Measurements from ENCODE around the gene MUC4.
"Not testable (repeated sequence)": the region's sequence is repeated elsewhere in the genome, so short reads cannot be mapped to it uniquely, and the experiment has no call there.

Gene MUC4

GRCh38 chr3:195788711-195789581, 22.8 kb downstream of the MUC4 start:
- no peak for DNase-seq (ENCODE audit: low spot score)

DNA sequence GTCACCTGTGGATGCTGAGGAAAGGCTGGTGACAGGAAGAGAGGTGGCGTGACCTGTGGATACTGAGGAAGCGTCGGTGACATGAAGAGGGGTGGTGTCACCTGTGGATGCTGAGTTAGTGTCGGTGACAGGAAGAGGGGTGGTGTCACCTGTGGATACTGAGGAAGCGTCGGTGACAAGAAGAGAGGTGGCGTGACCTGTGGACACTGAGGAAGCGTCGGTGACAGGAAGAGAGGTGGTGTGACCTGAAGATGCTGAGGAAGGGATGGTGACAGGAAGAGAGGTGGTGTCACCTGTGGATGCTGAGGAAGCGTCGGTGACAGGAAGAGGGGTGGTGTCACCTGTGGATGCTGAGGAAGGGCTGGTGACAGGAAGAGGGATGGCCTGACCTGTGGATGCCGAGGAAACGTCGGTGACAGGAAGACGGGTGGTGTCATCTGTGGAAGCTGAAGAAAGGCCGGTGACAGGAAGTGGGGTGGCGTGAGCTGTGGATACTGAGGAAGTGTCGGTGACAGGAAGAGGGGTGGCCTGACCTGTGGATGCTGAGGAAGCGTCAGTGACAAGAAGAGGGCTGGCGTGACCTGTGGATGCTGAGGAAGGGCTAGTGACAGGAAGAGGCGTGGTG, 25.8 kb downstream of the MUC4 start:
- not testable (repeated sequence) for DNase-seq (ENCODE audit: low spot score)

- DNase-seq (ENCODE audit: low spot score) = not testable (repeated sequence)
These were observed 27.7 kb downstream of the MUC4 start for GRCh38 chr3:195784031-195784430.

DNA sequence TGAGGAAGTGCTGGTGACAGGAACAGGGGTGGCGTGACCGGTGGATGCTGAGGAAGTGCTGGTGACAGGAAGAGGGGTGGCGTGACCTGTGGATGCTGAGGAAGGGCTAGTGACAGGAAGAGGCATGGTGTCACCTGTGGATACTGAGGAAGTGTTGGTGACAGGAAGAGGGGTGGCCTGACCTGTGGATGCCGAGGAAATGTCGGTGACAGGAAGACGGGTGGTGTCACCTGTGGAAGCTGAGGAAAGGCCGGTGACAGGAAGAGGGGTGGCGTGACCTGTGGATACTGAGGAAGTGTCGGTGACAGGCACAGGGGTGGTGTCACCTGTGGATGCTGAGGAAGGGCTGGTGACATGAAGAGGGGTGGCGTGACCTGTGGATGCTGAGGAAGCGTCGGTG, 30.5 kb downstream of the MUC4 start:
- DNase-seq (ENCODE audit: low spot score) = not testable (repeated sequence)

DNA sequence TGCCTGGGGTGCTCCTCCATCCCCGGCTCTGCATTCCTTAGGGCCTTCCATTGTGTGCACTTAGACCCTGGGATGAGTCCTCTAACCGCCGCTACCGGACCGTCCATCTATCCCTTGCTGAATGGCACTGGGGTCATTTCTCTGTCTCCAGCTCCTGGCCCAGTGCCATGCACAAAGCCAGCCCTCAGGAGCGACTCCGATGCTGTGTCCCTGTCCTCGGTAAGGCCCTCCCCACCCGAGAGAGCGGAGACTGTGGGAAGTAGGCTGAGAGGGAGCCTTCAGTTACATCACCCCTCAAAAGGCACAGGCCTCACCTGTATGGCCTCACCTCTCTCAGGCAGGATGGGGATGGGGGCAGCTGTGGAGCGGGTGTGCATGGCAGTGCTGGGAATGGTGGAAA, 33.8 kb downstream of the MUC4 start:
- DNase-seq (ENCODE audit: low spot score) = no peak

DNA sequence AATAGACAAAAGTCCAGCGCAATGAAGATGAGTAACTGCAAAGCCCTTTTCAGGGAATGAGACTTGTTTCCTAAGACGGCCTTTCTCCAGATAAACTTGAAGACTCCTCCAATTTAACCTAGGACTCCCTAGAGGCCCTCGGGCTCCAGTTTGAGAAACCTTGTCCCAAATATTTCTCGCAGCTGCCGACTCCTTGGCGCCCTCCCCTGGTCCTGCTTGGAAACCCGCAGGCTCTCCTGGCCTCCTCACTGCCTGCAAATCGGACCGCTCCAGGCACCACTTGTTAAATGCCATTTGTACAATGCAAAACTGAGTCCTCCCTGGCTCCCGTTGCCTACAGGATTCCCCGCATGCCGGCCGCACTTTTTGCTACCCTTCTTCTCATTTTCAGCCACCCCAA, 36.8 kb downstream of the MUC4 start:
- no peak for DNase-seq (ENCODE audit: low spot score)

DNA sequence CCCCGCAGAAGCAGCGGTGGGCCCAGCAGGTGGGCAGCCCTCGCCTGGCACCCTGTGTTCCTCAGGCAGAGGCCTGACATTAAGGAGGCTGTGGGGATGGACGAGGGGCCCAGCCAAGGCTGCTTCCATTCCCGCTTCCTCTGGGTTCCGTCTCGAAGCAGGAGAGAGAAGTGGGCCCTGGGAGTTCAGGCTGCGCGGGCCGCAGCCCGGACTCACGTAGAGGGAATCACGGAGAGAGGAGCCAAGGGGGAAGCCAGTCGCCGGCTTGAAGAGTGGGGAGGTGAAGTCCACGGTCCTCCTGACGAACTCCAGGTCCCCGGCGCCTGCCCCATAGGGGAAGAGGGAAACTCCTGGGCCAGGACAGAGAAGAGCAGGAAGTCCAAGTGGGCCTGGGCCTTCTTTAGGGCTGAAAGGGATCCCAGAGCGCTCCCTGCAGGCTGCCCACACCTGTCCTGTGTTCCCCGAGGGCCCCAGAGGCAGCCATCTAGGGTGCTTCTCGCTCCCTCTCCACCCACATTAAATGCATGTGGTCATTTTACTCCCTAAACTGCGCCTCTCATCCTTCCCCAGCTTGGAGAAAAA, 37.7 kb downstream of the MUC4 start:
- DNase-seq (ENCODE audit: low spot score) = no peak

- no peak for DNase-seq (ENCODE audit: low spot score)
These were observed 40.0 kb downstream of the MUC4 start for GRCh38 chr3:195771646-195772300.

DNA sequence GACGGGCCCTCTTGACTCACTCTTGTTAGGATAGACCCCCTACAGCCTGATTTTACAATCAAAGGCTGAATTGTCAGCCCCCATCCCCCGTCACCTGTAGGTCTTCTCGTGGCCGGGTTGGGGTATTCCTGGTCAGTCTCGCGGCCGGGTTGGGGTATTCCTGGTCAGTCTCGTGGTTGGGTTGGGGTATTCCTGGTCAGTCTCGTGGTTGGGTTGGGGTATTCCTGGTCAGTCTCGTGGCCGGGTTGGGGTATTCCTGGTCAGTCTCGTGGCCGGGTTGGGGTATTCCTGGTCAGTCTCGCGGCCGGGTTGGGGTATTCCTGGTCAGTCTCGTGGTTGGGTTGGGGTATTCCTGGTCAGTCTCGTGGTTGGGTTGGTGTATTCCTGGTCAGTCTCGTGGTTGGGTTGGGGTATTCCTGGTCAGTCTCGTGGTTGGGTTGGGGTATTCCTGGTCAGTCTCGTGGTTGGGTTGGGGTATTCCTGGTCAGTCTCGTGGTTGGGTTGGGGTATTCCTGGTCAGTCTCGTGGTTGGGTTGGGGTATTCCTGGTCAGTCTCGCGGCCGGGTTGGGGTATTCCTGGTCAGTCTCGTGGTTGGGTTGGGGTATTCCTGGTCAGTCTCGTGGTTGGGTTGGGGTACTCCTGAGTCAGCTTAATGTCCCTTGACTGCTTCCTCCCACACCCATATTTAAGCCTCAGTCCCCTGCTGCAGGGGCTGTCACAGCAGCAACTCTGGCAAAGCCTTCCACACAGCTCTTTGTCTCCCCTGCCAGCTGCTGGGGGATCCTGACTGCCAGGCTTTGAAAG, 40.7 kb downstream of the MUC4 start:
- DNase-seq (ENCODE audit: low spot score) = not testable (repeated sequence)

DNA sequence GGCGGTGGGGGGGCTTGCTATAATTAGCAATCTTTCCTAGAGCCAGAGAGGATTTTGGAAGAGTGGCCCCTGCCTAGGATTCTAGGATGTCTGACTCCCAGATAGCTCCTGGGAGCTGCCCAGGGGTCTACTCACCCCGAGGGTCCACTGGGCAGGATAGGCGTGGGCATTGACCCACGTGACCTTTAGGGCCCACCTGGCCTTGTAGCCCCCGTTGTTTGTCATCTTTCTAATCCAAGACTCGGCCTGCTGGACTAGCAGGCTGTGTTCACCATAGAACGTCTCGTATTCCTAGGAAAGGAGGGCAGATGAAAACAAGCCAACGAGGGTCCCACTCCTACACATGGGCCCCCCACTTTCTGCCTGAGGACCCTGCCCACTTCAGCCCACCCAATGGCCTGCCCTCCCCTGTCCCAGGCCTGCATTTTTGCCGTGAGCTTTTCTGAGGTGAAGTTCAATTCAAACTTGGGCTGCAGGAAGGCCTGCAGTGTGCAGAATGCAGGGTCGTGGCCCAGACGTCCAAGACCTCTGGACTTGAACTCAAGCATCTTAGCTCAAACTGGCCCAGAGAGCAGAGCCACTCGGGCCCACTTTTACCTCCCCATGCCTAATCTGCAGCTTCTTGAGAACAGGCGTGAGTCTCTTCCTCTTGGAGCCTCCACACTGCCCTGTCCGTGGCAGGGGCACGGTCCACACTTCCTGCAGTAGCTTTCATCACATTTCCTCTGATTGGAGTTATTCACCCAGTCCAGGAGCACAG, 41.5 kb downstream of the MUC4 start:
- DNase-seq (ENCODE audit: low spot score) = no peak

DNA sequence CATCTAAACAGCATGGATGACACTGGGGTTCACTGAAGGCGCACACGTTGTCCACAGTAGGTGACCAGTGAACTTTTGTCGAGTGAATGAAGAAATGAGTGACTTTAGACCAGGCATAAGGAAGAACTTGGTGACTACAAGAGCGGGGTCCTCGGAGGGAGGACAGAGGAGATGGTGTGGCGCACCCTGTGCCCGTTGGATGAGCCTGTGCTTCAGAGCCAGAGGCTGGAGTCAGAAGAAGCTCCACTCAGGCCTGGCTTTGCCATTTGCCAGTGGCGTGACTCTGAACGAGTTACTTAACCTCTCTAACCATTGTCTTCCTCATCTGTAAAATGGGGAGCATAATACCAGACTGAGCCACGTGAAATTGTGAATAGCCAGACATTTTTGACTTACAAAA, 42.2 kb downstream of the MUC4 start:
- no peak for DNase-seq (ENCODE audit: low spot score)

GRCh38 chr3:195768831-195769303, 42.9 kb downstream of the MUC4 start:
- no peak for DNase-seq (ENCODE audit: low spot score)

GRCh38 chr3:195768414-195768813, 43.3 kb downstream of the MUC4 start:
- no peak for DNase-seq (ENCODE audit: low spot score)

DNA sequence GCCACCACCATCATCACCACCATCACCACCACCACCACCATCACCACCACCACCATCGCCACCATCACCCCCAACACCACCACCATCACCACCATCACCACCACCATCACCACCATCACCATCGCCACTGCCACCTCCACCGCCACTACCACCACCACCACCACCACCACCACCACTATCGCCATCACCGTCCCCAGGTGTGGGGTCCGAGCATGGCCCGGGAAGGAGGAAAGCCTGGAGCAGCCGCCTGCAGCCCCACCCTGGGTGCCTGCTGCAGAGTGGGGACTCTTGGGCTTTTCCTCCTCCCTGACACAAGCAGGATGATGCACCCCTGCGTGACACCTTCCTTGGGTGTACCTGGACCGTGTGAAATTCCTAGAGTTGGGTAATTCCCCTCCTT, 43.9 kb downstream of the MUC4 start:
- no peak for DNase-seq (ENCODE audit: low spot score)

DNA sequence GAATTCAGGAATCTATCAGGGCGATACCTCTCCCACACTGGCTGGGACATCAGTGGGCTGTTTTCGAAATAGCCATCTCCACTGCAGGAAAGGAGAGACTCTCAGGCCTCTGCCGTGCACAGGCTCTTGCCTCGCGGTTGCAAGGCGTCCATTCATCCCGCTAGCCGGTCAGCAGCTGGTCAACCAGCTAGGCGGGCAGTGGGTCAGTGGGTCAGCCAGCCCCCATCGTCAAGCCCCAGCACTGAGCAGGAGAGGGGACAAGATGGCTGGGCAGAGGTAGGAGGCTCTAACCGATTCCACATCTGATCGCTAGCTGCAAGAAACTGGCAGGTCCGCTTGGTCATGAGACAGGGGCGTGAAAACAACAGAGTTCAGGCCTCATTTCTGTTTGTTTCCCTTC, 45.1 kb downstream of the MUC4 start:
- no peak for DNase-seq (ENCODE audit: low spot score)

DNA sequence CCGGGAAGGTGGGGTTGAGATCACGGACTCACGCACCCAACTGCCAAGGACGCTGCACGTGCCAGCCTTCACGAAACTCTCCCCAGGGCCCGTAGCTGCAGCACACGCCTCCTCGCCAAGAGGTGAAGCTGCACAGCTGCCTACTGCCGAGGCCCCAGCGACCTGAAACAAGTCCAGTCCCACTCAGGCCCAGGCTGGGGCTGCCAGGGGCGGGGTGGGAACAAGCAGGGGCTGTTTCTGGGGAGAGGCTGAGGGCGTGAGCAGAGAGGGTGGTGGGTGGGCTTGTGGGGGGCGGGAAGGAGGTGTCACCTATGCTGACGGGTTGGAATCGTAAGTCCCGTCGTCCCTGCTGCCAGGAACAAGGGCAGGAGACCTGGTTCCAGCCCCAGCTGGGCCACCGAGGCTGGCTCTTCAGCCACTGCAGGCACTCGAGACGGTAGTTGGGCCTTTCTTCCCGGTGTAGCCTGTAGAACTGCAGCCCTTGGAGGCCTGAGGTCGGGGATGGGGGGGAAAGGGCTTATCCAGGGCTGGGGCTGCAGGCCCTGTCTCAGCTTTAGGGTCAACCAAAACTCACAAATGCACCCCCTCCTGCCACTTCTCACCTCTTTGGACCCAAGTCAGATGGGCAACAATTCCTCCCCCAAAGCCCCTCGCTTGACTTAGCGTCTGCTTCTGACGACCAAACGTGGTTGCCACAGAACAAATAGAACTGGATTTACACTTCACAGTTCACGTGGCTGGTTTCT, 46.6 kb downstream of the MUC4 start:
- DNase-seq (ENCODE audit: low spot score) = no peak

DNA sequence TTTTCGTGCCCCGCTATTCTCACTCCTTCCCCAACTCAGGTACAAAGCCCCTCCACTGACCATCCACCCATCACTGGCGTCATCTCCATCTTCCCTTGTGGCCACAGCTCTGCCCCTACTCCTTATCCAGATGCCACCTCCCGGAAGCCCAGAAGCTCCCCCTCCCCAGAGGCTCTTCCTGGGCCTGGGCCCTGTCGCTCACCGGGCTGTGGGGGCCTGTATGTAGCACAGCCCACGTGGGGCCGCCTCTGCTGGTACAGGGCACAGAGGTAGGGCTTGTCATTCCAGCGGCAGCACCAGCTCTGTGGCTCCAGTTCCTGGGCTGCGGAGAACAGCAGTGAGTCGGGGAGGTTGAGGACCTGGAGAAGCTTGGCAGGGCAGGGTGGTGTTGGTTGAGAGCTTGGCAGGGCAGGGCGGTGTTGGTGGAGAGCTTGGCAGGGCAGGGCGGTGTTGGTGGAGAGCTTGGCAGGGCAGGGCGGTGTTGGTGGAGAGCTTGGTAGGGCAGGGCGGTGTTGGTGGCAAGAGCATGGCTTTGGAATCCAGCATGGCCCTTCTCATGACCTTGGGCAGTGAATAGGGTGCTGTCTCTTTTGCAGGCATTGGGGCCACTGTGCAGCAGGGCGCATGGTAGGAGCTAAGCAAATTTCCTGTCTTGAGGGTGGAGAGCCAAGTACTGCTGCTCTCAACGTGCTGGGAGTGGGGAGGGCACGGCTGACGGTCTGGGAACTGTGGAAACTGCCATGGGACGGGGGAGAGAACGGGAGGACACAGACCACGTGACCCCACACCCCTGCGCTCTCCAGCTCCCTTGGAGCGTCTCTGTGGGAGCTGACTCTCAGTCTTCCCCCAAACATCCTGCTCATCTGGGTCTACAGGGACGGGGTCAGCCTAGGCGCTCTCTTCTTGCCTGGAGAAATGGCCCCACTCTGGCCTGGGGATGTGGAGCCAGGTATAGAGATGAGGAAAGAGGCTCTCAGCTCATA, 47.6 kb downstream of the MUC4 start:
- no peak for DNase-seq (ENCODE audit: low spot score)

- no peak for DNase-seq (ENCODE audit: low spot score)
These were observed 48.5 kb downstream of the MUC4 start for GRCh38 chr3:195763076-195763830.

Measured in CD4-positive, alpha-beta T cell treated with Interleukin-6 at 100 ng/mL for 8 hours (primary cell).